Stimulated activated CD4-positive, alpha-beta T cell treated with anti-CD3 and anti-CD28 coated beads, Interleukin-4, amount 100 ng/mL, for 4 hours (primary cell): ENCODE data around the gene ZC3H7A.
"Not testable (repeated sequence)": the region's sequence is repeated elsewhere in the genome, so short reads cannot be mapped to it uniquely, and the experiment has no call there.

ENCODE experiments used
- DNase-seq, 2 experiments: peaks; one replicate each; pipeline ENCODE4 v3.0.0-alpha.2; 2020

Gene ZC3H7A

DNA sequence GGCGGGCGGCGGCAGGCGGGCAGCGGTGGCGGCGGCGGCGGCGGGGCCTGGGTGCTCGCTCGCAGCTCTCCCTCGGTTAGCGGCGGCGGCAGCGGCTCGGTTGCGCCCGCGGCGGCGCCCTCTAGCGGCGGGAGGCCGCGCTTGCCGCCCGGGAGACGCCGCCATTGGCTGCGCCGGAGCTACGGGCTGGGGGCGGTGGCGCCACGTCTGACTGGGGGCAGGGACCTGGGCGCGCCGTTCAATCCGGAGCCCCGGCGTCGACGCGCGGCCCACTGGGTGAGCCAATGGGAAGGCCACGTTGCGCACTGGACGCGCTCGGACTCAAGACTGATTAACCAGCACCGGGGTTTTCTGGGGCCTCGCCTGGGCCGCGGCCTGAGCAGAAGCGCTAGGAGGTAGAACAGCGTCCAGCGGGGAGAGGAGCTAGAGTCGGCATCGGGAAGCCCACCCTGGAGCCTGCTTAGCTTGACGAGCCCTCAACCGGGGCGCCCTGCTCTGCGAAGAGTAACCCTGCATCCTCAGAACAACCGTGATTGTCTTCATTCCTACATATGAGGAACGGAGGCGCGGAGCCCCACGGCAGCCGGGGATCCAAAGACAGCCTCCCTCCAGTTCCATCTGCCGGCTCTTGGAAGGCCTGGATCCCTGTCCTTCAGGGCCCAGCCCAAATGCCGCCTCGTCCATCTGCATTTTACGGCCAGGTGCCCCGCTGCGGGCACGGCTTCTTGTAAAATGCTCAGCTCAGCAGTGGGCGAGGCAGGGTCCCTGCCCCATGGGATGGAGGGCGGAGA is at the start of gene ZC3H7A:
TSS of gene ZC3H7A (minus strand) at position 93 of the 791 bp plus-strand sequence. CDS start 14,904 bp downstream, outside the sequence.
- peak; percentile 90 to 91 for DNase-seq

- DNase-seq = no peak
Measured at GRCh38 chr16:11844499-11844898, 47.4 kb upstream of the ZC3H7A start.

GRCh38 chr16:11843861-11844260 is 46.8 kb upstream of the ZC3H7A start:
- DNase-seq = no peak

GRCh38 chr16:11843206-11843605 is 46.1 kb upstream of the ZC3H7A start:
- no peak for DNase-seq

GRCh38 chr16:11841026-11841425 is 44.0 kb upstream of the ZC3H7A start:
- DNase-seq = no peak

DNA sequence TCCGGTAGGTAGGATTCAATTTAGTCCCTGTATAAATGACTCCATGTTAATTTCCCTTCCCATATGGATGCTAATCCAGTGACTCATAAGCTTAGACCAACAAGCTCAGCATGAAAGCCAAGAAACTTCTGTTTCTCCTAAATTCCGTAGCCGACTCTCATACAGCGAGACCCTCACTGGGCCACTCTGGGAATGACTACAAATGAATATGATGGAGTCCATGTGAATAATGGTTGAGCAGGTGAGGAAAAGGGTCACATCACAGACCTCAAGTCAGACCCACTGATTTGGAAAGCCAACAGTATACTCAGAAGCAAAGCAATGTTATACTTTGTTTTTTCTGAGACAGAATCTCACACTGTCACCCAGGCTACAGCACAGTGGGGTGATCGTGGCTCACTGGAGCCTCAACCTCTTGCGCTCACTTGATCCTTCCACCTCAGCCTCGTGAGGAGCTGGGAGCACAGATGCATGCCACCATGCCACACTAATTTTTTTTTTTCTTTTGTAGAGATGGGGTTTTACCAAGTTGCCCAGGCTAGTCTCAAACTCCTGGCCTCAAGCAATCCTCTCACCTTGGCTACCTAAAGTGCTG is 39.7 kb upstream of the ZC3H7A start:
- DNase-seq = no peak

- DNase-seq = no peak
Measured at GRCh38 chr16:11835891-11836649, 39.0 kb upstream of the ZC3H7A start.

DNA sequence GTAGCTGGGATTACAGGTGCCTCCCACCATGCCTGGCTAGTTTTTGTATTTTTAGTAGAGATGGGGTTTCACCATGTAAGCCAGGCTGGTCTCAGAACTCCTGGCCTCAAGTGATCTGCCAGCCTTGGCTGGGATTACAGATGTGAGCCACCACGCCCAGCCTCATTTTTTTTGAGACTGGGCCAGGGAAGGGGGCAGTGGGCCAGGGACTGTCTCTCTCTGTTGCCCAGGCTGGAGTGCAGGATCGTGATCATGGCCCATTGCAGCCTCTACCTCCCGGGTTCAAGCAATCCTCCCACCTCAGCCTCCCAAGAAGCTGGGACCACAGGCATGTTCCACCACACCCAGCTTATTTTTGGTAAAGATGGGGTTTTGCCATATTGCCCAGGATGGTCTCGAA is 38.3 kb upstream of the ZC3H7A start:
- DNase-seq = no peak

GRCh38 chr16:11833951-11834695 is 37.1 kb upstream of the ZC3H7A start:
- DNase-seq = no peak

- DNase-seq = no peak
Measured at GRCh38 chr16:11828696-11829095, 31.6 kb upstream of the ZC3H7A start.

DNA sequence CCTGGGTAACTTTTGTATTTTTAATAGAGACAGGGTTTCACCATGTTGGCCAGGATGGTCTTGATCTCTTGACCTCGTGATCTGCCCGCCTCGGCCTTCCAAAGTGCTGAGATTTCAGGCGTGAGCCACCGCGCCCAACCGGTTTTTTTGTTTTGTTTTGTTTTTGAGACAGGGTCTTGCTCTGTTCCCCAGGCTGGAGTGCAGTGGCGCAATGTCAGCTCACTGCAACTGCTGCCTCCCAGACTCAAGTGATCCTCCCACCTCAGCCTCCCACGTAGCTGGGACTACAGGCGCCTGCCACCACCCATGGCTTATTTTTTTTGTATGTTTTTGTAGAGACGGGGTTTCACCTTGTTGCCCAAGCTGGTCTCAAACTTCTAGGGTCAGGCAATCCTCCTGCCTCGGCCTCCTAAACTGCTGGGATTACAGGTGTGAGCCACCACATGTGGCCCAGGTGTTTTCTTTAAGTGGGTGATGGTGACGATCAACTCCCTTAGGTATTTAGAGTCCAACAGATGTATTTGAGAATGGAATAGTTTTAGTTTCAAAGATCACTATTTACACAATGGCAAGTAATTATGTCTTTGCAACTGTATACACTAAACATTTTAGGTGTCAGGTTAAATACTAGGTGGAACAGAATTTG is 28.6 kb upstream of the ZC3H7A start:
- not testable (repeated sequence) for DNase-seq

DNA sequence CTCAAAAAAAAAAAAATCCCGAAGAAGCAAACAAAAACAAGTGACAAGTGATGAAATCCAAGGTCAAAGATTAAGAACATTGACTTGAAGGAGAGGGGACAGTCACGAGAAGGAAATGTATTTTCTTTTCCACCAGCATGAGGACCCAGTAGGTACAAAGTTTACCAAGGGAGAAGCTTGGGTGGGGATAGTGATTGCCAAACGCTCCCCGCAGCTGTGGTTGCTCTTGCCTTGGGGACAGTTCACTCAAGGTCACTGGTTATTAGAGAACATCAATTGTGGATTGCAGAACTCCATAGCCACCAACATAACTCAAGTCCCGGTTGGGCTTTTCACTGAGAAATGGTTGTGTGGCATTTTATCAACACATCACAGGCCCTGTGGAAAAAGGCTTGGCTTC is 27.3 kb upstream of the ZC3H7A start:
- no peak for DNase-seq

DNA sequence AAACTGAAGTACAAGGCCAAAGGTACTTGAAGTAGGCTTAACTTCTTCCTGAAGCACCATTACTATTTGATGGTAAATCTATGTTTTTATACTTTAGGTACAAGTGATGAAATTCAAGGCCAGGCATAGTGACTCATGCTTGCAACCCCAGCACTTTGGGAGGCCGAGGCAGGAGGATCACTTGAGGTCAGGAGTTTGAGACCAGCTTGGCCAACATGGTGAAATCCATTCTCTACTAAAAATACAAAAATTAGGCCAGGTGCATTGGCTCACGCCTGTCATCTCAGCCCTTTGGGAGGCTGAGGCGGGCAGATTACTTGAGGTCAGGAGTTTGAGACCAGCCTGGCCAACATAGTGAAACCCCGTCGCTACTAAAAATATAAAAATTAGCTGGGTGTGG is 26.6 kb upstream of the ZC3H7A start:
- not testable (repeated sequence) for DNase-seq

DNA sequence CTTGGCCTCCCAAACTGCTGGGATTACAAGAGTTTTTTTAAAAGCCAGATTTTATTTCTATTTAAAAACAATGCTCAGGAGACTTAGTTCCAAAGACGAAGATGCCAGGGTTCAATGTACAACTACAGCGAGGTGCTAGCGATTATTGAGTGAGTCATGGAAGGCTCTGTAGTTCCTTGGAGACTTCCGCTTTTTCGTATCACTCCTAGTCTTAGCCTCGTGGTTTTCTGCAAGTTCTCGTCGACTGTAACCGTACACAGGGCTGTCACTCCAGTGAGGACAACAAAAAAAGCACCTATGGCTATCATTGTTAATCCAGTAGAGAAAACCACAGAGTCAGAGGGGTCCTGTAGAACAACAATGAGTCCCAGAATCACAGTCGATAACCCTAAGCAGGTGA is 22.7 kb upstream of the ZC3H7A start:
- no peak for DNase-seq

DNA sequence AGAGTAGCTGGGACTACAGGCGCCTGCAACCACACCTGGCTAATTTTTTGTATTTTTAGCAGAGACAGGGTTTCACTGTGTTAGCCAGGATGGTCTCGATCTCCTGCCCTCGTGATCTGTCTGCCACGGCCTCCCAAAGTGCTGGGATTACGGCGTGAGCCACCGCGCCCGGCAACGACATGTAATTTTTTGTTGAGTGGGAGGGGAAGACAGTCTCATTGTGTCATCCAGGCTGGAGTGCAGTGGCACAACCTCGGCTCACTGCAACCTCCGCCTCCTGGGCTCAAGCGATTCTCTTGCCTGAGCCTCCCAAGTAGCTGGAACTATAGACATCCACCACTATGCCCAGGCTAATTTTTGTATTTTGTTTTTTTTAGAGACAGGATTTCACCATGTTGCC is 21.9 kb upstream of the ZC3H7A start:
- not testable (repeated sequence) for DNase-seq

GRCh38 chr16:11816123-11816522 is 19.1 kb upstream of the ZC3H7A start:
- no peak for DNase-seq

- DNase-seq = not testable (repeated sequence)
Measured at GRCh38 chr16:11814800-11815199, 17.7 kb upstream of the ZC3H7A start.

DNA sequence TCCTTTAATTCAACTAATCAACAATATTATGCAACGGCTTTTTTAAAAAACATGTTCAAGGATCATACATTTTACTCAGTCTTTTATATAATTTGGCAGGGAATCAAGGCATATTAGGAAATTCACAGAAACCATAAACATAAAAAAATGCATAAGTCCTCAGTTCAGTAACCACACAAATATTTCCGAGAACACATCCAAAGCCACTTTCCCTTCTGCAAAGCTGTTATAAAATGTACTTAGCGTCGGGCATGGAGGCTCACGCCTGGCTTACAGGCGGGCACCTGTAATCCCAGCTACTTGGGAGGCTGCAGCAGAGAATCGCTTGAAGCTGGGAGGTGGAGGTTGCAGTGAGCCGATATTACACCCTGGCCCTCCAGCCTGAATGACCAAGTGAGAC is 9.7 kb upstream of the ZC3H7A start:
- DNase-seq = no peak

DNA sequence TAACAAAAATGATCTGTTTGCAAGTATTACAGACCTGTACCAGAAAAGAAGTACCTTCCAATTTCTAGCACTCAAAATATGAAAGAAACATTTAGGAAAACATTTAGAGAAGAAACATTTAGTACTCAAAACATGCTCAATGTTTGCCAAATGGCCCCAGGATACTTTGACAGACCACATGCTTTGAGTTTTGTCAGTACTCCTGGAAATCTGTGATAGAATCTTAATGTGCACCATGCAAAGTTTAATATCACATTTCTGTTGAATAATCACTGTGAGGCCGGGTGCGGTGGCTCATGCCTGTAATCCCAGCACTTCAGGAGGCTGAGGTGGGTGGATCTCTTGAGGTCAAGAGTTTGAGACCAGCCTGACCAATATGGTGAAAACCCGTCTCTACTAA is 8.5 kb upstream of the ZC3H7A start:
- DNase-seq = no peak

- no peak for DNase-seq
Measured at GRCh38 chr16:11801481-11802021, 4.5 kb upstream of the ZC3H7A start.

DNA sequence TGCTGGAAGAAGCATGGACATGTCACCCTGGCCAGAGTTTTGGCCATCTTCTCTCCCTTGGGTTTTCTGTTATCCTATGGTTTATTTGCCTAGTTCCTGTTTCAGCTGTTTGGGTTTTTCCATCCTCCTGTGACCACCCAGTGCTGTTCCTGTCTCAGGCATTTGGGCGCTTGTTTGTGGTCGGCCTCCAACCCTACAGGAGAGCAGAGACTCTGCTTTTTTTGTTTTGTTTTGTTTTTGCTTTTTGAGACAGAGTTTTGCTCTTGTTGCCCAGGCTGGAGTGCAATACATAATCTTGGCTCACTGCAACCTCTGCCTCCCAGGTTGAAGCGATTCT is 3.3 kb upstream of the ZC3H7A start:
- DNase-seq = no peak
